ENCODE results near the gene TRDMT1.

- no peak for TF ChIP-seq CTCF (IDR thresholded peaks at IDR 0.05)
- TF ChIP-seq EZH2 (IDR thresholded peaks at IDR 0.05): no peak
Measured at GRCh38 chr10:17140386-17140761, 61.1 kb downstream of the TRDMT1 start.

Data from neural progenitor cell (in vitro differentiated cells).